Stimulated activated CD8-positive, alpha-beta memory T cell treated with anti-CD3 and anti-CD28 coated beads, Interleukin-2, amount 100 ng/mL, for 48 hours (primary cell): Measurements from ENCODE around the gene SAMD4A.
"Not testable (repeated sequence)": the region's sequence is repeated elsewhere in the genome, so short reads cannot be mapped to it uniquely, and the experiment has no call there.

Source experiments
- DNase-seq, 2 donors: peaks; one replicate each; pipeline ENCODE4 v3.0.0-alpha.2; 2020; ENCODE audit warnings: low read depth in 2 of 2

SAMD4A gene

GRCh38 chr14:54782751-54783659 is 216.1 kb downstream of the SAMD4A start:
- DNase-seq: no peak

GRCh38 chr14:54783660-54784015 is 216.7 kb downstream of the SAMD4A start:
- no peak for DNase-seq

GRCh38 chr14:54784060-54784459 is 217.1 kb downstream of the SAMD4A start:
- DNase-seq: no peak

GRCh38 chr14:54784657-54785056 is 217.7 kb downstream of the SAMD4A start:
- no peak for DNase-seq

- no peak for DNase-seq
These were observed 218.3 kb downstream of the SAMD4A start for GRCh38 chr14:54785136-54785777.

GRCh38 chr14:54785778-54786770 is 219.1 kb downstream of the SAMD4A start:
- no peak for DNase-seq

GRCh38 chr14:54786838-54787237 is 219.9 kb downstream of the SAMD4A start:
- no peak for DNase-seq

- DNase-seq: no peak
These were observed 220.3 kb downstream of the SAMD4A start for GRCh38 chr14:54787261-54787660.

- DNase-seq: no peak
These were observed 221.8 kb downstream of the SAMD4A start for GRCh38 chr14:54788701-54789100.

- no peak for DNase-seq
These were observed 222.2 kb downstream of the SAMD4A start for GRCh38 chr14:54789166-54789565.

GRCh38 chr14:54789781-54790480 is 223.0 kb downstream of the SAMD4A start:
- no peak for DNase-seq

- DNase-seq: no peak
These were observed 224.1 kb downstream of the SAMD4A start for GRCh38 chr14:54791001-54791400.

GRCh38 chr14:54792288-54792687 is 225.4 kb downstream of the SAMD4A start:
- no peak for DNase-seq

- no peak for DNase-seq
These were observed 227.2 kb downstream of the SAMD4A start for GRCh38 chr14:54794159-54794558.

GRCh38 chr14:54794796-54795195 is 227.9 kb downstream of the SAMD4A start:
- DNase-seq: no peak

- DNase-seq: no peak
These were observed 230.0 kb downstream of the SAMD4A start for GRCh38 chr14:54796961-54797360.

- DNase-seq: no peak
These were observed 230.6 kb downstream of the SAMD4A start for GRCh38 chr14:54797556-54797955.

GRCh38 chr14:54797986-54798385 is 231.1 kb downstream of the SAMD4A start:
- DNase-seq: no peak

- DNase-seq: no peak
These were observed 231.7 kb downstream of the SAMD4A start for GRCh38 chr14:54798465-54799124.

- not testable (repeated sequence) for DNase-seq
These were observed 234.6 kb downstream of the SAMD4A start for GRCh38 chr14:54801482-54801881.

- DNase-seq: no peak
These were observed 236.5 kb downstream of the SAMD4A start for GRCh38 chr14:54803396-54803795.
